GM18870 (cell line): ENCODE data around the gene CA12.
"Not testable (repeated sequence)": the region's sequence is repeated elsewhere in the genome, so short reads cannot be mapped to it uniquely, and the experiment has no call there.

Experiments
- ATAC-seq: cut with Tn5 transposase; IDR thresholded peaks from one replicate; pipeline ENCODE4 v1.9.1; 2021; ENCODE audit warnings: moderate library complexity; ENCODE audit not compliant: unreplicated experiment

Gene CA12

GRCh38 chr15:63381301-63382204 lies at the start of gene CA12:
CA12 (minus strand) TSS chr15:63381846; CDS start chr15:63381720, 126 bp downstream.
- no peak for ATAC-seq

GRCh38 chr15:63430766-63431451 lies 49.3 kb upstream of the CA12 start:
- ATAC-seq: no peak

- ATAC-seq: no peak
These were observed 44.9 kb upstream of the CA12 start for GRCh38 chr15:63426552-63426951.

GRCh38 chr15:63425426-63425985 lies 43.9 kb upstream of the CA12 start:
- no peak for ATAC-seq

- no peak for ATAC-seq
These were observed 41.4 kb upstream of the CA12 start for GRCh38 chr15:63422891-63423590.

GRCh38 chr15:63421433-63421832 lies 39.8 kb upstream of the CA12 start:
- ATAC-seq: no peak

- ATAC-seq: no peak
These were observed 38.7 kb upstream of the CA12 start for GRCh38 chr15:63420333-63420747.

GRCh38 chr15:63418811-63419210 lies 37.2 kb upstream of the CA12 start:
- ATAC-seq: no peak

GRCh38 chr15:63417721-63418120 lies 36.1 kb upstream of the CA12 start:
- ATAC-seq: no peak

- ATAC-seq: not testable (repeated sequence)
These were observed 35.6 kb upstream of the CA12 start for GRCh38 chr15:63417274-63417673.

GRCh38 chr15:63414474-63415120 lies 33.0 kb upstream of the CA12 start:
- ATAC-seq: no peak

- no peak for ATAC-seq
These were observed 30.9 kb upstream of the CA12 start for GRCh38 chr15:63412551-63412950.

- no peak for ATAC-seq
These were observed 30.2 kb upstream of the CA12 start for GRCh38 chr15:63411866-63412265.

GRCh38 chr15:63409179-63409578 lies 27.5 kb upstream of the CA12 start:
- no peak for ATAC-seq

GRCh38 chr15:63408524-63408923 lies 26.9 kb upstream of the CA12 start:
- ATAC-seq: no peak

- no peak for ATAC-seq
These were observed 26.0 kb upstream of the CA12 start for GRCh38 chr15:63407612-63408011.

- no peak for ATAC-seq
These were observed 24.2 kb upstream of the CA12 start for GRCh38 chr15:63405683-63406390.

GRCh38 chr15:63405159-63405558 lies 23.5 kb upstream of the CA12 start:
- ATAC-seq: no peak

- ATAC-seq: no peak
These were observed 21.8 kb upstream of the CA12 start for GRCh38 chr15:63403254-63403945.
